Keratinocyte (primary cell): ENCODE results near the gene HABP2. TPM values are rescaled to one million over a fixed set of nuclear protein-coding genes. Genes with fewer than 3 reads are reported as not detected.

Experiments used
- DNase-seq: peaks from one replicate; pipeline ENCODE4 v3.0.0-alpha.2; 2011; ENCODE audit warnings: low read depth, missing footprints, low spot score
- FAIRE-seq: peaks from 2 replicates; lab custom pipeline; 2011; peaks lifted over from hg19 to GRCh38; lab: Jason Lieb, UNC
- H2AFZ ChIP-seq: 2 replicates; pipeline ENCODE4 v1.6.0; 2012; ENCODE audit warnings: low read length, control low read depth, inconsistent platforms; ENCODE audit not compliant: control insufficient read depth
- H3K27ac ChIP-seq: 2 replicates; pipeline ENCODE4 v1.5.1; 2011; ENCODE audit warnings: low read length; ENCODE audit not compliant: control insufficient read depth, insufficient read depth
- H3K27me3 ChIP-seq: 3 replicates; pipeline ENCODE4 v1.6.0; 2011; ENCODE audit warnings: low read length; ENCODE audit not compliant: control insufficient read depth, insufficient read depth; ENCODE audit errors: extremely low read depth
- H3K36me3 ChIP-seq, 2 experiments: 2 replicates in 1 of 2; 3 replicates in 1 of 2; pipeline ENCODE4 v1.5.1; 2011; ENCODE audit warnings: low read length in 2 of 2, mild to moderate bottlenecking in 1 of 2; ENCODE audit not compliant: control insufficient read depth in 2 of 2, insufficient read depth in 2 of 2; ENCODE audit errors: extremely low read depth in 1 of 2
- H3K4me1 ChIP-seq: 3 replicates; pipeline ENCODE4 v1.5.1; 2011; ENCODE audit warnings: low read length; ENCODE audit not compliant: control insufficient read depth, insufficient read depth; ENCODE audit errors: extremely low read depth
- H3K4me2 ChIP-seq: 3 replicates; pipeline ENCODE4 v1.6.0; 2011; ENCODE audit warnings: low read depth, low read length; ENCODE audit not compliant: control insufficient read depth, insufficient read depth; ENCODE audit errors: extremely low read depth
- H3K4me3 ChIP-seq, 3 experiments: fragments of 200-600 bp in 1 of 3; sonication (generic) in 1 of 3; 2 replicates in 2 of 3; 3 replicates in 1 of 3; pipeline ENCODE4 v1.5.1; 2011 to 2016; ENCODE audit warnings: low read length in 3 of 3, mild to moderate bottlenecking in 3 of 3, control low read depth in 2 of 3, inconsistent platforms in 1 of 3, low read depth in 1 of 3, mixed read lengths in 1 of 3, mixed run types in 1 of 3, moderate library complexity in 1 of 3; ENCODE audit not compliant: control insufficient read depth in 2 of 3, insufficient read depth in 2 of 3; ENCODE audit errors: extremely low read depth in 1 of 3
- H3K79me2 ChIP-seq: 2 replicates; pipeline ENCODE4 v1.6.0; 2012; ENCODE audit warnings: low read length; ENCODE audit not compliant: control insufficient read depth, insufficient read depth
- H3K9ac ChIP-seq: 3 replicates; pipeline ENCODE4 v1.6.0; 2011; ENCODE audit warnings: low read length; ENCODE audit not compliant: control insufficient read depth, insufficient read depth; ENCODE audit errors: extremely low read depth
- H3K9me1 ChIP-seq: 3 replicates; pipeline ENCODE4 v1.6.0; 2011; ENCODE audit warnings: low read length; ENCODE audit not compliant: control insufficient read depth, insufficient read depth; ENCODE audit errors: extremely low read depth
- H3K9me3 ChIP-seq: 2 replicates; pipeline ENCODE4 v1.5.1; 2012; ENCODE audit warnings: low read depth, low read length; ENCODE audit not compliant: control insufficient read depth
- H4K20me1 ChIP-seq: 3 replicates; pipeline ENCODE4 v1.6.0; 2011; ENCODE audit warnings: low read length; ENCODE audit not compliant: control insufficient read depth, insufficient read depth; ENCODE audit errors: extremely low read depth
- CTCF ChIP-seq, 3 experiments: IDR thresholded peaks in 1 of 3; conservative IDR thresholded peaks in 1 of 3; optimal IDR thresholded peaks in 1 of 3; 2 replicates in 2 of 3; 3 replicates in 1 of 3; pipeline versions ENCODE3 to v1.5.1; 2011; ENCODE audit warnings: low read length in 3 of 3, mild to moderate bottlenecking in 3 of 3, moderate library complexity in 2 of 3, control low read depth in 1 of 3, inconsistent platforms in 1 of 3; ENCODE audit not compliant: insufficient read depth in 2 of 3; ENCODE audit errors: extremely low read depth in 1 of 3
- EZH2 ChIP-seq: IDR thresholded peaks from one replicate; pipeline ENCODE4 v1.6.1; 2012; ENCODE audit warnings: inconsistent platforms, mild to moderate bottlenecking, low read length, moderate library complexity
- dilution Hi-C: fragments of 300-500 bp; cut with MboI; formaldehyde crosslinking; loops from one replicate; pipeline ENCODE4 v1.7.0; 2020; ENCODE audit warnings: low sequenced_read_pairs; ENCODE audit not compliant: extremely low pct_ligation_motif_present
- polyA plus RNA-seq, 5 experiments: library from polyadenylated mRNA; depleted of rRNA in 3 of 5; stranded (reverse) in 3 of 5; stranded (forward) in 1 of 5; unstranded in 1 of 5; fragments of >200 nt; gene quantifications; 1 replicate in 1 of 5; 2 replicates in 3 of 5; 3 replicates in 1 of 5; pipeline versions ENCODE4 v1.2.1 to v1.2.3, GENCODE V29; 2011 to 2012; ENCODE audit warnings: missing spikeins in 2 of 5, low read depth in 1 of 5, low replicate concordance in 1 of 5

Gene HABP2
- polyA plus RNA-seq, 1 donor (not counting 4 experiments of a cell fraction or from before 2014, with no cell fraction given) = not detected

GRCh38 chr10:113522460-113522859 is 30.4 kb upstream of the HABP2 start:
- no peak overlapping the region for H2AFZ ChIP-seq
- no peaks in the 10 kb centered on the region for H3K36me3 ChIP-seq
- H3K9ac ChIP-seq = no peak overlapping the region
- H3K9me3 ChIP-seq = no peaks in the 10 kb centered on the region
- TF ChIP-seq CTCF (optimal IDR thresholded peaks at IDR 0.05 in 1 of 3, IDR thresholded peaks at IDR 0.05 in 1 of 3, conservative IDR thresholded peaks at IDR 0.05 in 1 of 3; ENCODE audit: extremely low read depth in 1 of 3, insufficient read depth in 2 of 3, low read length in 3 of 3) (no peak), EZH2 (no peak)
- dilution Hi-C loops = no loop called here
- no peaks in the 10 kb centered on the region for H3K27me3 ChIP-seq
- H3K4me1 ChIP-seq = no peaks in the 10 kb centered on the region
- H4K20me1 ChIP-seq = no peaks in the 10 kb centered on the region
- no peaks in the 10 kb centered on the region for H3K9me1 ChIP-seq
- H3K4me3 ChIP-seq = no peak overlapping the region
- no peak for FAIRE-seq
- no peak overlapping the region for H3K4me2 ChIP-seq
- no peaks in the 10 kb centered on the region for H3K79me2 ChIP-seq
- H3K27ac ChIP-seq = no peak overlapping the region
- no peak for DNase-seq

GRCh38 chr10:113523071-113523470 is 29.8 kb upstream of the HABP2 start:
- no peak for FAIRE-seq
- no peak overlapping the region for H3K9ac ChIP-seq
- dilution Hi-C loops = no loop called here
- H3K79me2 ChIP-seq = no peaks in the 10 kb centered on the region
- no peak overlapping the region for H3K4me2 ChIP-seq
- TF ChIP-seq EZH2 (no peak), CTCF (optimal IDR thresholded peaks at IDR 0.05 in 1 of 3, IDR thresholded peaks at IDR 0.05 in 1 of 3, conservative IDR thresholded peaks at IDR 0.05 in 1 of 3; ENCODE audit: extremely low read depth in 1 of 3, insufficient read depth in 2 of 3, low read length in 3 of 3) (no peak)
- DNase-seq = no peak
- no peaks in the 10 kb centered on the region for H3K36me3 ChIP-seq
- no peaks in the 10 kb centered on the region for H3K4me1 ChIP-seq
- no peaks in the 10 kb centered on the region for H3K27me3 ChIP-seq
- H3K4me3 ChIP-seq = no peak overlapping the region
- H3K9me3 ChIP-seq = no peaks in the 10 kb centered on the region
- H3K27ac ChIP-seq = no peak overlapping the region
- no peak overlapping the region for H2AFZ ChIP-seq
- no peaks in the 10 kb centered on the region for H4K20me1 ChIP-seq
- no peaks in the 10 kb centered on the region for H3K9me1 ChIP-seq
